NB4 (cell line): Measurements from ENCODE around the gene C2CD4D.

Experiments
- DNase-seq: peaks from one replicate; pipeline ENCODE4 v3.0.0; 2010; ENCODE audit warnings: low read depth
- H3K4me3 ChIP-seq: one replicate; pipeline ENCODE4 v1.5.1; 2011; ENCODE audit warnings: mild to moderate bottlenecking, low read depth, low read length, moderate library complexity
- MYC ChIP-seq: IDR thresholded peaks from 2 replicates; pipeline ENCODE4 v1.6.1; 2011; ENCODE audit warnings: low read depth, low read length
- POLR2A ChIP-seq: IDR thresholded peaks from 2 replicates; pipeline ENCODE4 v1.6.1; 2011; ENCODE audit warnings: mild to moderate bottlenecking; ENCODE audit not compliant: insufficient read length; ENCODE audit errors: extremely low read depth
- TF ChIP-seq, protein P1 (sequence below): IDR thresholded peaks from one replicate; pipeline ENCODE4 v1.5.1; 2012; ENCODE audit warnings: low read depth, low read length
- TF ChIP-seq, protein P2 (sequence below): IDR thresholded peaks from 2 replicates; pipeline ENCODE4 v1.6.1; 2011; ENCODE audit warnings: low read depth, low read length

The C2CD4D gene

DNA sequence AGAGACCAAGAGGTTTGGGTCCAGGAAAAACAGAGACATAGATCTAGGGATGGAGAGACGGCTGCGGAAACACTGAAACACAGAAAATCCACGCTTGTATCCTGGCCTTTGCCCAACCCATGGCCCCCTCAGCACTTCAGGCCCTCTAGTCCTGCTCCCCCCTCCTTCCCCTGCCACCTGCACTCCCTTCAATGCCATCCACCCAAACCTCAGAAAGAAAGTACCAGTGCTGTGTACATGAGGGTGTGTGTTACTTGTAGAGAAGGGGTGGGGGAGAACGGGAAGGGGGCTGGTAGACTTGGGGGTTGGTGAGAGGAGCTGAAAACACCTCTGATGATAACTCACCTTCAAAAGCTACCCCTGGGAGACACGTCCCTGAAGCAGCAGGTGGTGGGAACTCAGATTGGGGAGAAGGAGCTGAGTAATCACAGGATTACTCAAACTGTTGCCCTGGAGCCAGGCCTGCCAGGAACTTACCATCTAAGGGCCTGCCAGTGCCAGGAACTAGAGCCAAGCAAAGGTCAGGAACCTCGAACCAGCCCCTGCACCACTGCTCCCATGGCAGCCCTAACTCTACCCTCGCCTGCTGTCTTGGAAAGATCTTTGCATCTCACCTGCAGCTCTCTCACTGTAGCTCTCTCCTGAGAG is 19.5 kb downstream of the C2CD4D start:
- H3K4me3 ChIP-seq: no peak overlapping the region
- TF ChIP-seq POLR2A: no peak
- TF ChIP-seq, protein P1, sequence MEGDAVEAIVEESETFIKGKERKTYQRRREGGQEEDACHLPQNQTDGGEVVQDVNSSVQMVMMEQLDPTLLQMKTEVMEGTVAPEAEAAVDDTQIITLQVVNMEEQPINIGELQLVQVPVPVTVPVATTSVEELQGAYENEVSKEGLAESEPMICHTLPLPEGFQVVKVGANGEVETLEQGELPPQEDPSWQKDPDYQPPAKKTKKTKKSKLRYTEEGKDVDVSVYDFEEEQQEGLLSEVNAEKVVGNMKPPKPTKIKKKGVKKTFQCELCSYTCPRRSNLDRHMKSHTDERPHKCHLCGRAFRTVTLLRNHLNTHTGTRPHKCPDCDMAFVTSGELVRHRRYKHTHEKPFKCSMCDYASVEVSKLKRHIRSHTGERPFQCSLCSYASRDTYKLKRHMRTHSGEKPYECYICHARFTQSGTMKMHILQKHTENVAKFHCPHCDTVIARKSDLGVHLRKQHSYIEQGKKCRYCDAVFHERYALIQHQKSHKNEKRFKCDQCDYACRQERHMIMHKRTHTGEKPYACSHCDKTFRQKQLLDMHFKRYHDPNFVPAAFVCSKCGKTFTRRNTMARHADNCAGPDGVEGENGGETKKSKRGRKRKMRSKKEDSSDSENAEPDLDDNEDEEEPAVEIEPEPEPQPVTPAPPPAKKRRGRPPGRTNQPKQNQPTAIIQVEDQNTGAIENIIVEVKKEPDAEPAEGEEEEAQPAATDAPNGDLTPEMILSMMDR: no peak
- no peak for TF ChIP-seq MYC
- TF ChIP-seq, protein P2, sequence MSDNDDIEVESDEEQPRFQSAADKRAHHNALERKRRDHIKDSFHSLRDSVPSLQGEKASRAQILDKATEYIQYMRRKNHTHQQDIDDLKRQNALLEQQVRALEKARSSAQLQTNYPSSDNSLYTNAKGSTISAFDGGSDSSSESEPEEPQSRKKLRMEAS: no peak
- no peak for DNase-seq

DNA sequence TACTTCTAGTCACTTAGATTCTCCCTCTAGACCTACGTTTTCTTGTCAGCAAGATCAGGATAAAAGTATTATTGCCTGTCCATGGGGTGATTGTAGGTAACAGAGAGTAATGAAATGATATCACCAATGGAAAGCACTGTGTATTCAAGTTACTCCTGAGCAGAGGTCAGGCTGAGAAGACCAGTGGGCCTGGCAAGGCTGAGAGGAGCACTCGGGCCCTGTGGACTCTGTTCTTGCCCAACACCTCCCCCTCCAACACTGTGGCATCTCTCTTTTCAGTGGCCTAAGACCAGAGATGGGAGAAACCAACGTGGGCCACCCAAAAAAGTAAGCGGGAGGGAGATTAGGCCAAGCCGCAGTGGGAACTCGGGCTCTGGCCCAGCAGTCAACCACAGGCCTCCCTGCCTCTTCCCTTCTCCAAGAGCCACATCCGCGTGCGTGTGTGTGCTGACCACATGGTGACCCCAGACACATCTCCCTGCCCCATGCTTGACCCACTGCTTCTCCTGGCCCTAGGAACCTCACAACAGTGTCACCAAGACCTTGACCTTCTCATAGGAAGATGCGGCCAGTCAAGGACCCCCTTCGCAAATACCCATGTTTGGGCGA is 20.3 kb downstream of the C2CD4D start:
- H3K4me3 ChIP-seq: no peak overlapping the region
- DNase-seq: no peak

DNA sequence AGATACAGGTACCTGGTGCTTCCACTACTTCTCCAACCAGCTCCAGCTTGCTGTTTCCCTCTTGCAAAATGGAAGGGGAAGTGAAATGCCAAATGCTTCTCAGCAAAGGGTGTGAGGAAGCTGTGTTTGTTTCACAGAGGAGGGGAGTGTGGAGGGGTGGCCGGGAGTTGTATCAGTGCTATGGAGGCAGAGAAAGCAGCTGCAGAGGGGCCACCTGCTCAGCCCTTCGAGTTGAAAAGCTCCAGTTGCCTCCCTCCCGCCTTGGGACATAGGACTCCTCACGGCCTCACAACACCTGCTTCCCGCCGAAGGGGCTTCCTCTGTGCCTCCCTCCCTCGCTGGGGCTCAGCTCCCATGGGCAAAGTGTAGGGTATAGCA is 22.3 kb downstream of the C2CD4D start:
- H3K4me3 ChIP-seq: no peak overlapping the region
- DNase-seq: peak; percentile 36
- TF ChIP-seq, protein P1: no peak
- TF ChIP-seq POLR2A (no peak), MYC (no peak)
- TF ChIP-seq, protein P2: no peak

More for the DNA sequence above, 20.3 kb downstream of the C2CD4D start:
- TF ChIP-seq, protein P2: no peak
- TF ChIP-seq MYC (no peak), POLR2A (no peak)
- TF ChIP-seq, protein P1: no peak

DNA sequence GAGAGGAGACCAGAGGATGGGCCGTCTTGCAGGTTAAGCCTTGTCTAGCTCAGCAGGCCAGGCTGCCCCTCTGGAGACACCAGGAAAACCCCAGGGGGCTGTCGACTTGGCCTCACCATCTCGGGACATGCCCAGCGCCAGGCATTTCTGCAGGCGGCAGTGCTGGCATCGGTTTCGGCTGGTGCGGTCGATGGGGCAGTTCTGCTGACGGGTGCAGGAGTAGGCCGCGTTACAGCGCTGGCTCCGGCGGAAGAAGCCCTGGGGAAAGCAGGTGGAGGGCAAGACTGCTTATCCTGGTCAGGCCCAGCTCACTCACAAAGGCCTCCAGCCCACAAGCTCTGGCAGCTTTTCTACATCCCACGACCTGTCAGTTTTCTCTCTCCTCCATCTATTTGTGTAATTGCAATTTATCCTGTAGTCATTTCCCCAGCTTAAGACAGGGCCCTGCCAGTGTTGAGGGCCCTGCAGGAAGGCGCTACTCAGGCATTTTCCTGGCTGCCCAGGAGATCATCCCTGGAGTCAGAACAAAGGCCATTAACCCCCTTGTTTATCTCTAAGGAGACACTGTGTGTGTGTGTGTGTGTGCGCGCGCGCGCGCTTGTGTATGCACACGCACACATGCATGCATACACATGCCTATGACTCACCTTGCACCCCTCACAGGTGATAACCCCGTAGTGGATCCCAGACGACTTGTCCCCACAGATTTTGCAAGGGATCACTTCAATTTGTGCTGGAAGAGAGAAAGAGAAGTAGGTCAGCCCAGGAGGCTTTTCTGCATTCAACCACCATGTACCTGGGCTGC is 22.9 kb downstream of the C2CD4D start:
- TF ChIP-seq, protein P2: no peak
- TF ChIP-seq, protein P1: no peak
- no peak for TF ChIP-seq MYC
- TF ChIP-seq POLR2A: no peak
- H3K4me3 ChIP-seq: no peak overlapping the region
- DNase-seq: no peak

DNA sequence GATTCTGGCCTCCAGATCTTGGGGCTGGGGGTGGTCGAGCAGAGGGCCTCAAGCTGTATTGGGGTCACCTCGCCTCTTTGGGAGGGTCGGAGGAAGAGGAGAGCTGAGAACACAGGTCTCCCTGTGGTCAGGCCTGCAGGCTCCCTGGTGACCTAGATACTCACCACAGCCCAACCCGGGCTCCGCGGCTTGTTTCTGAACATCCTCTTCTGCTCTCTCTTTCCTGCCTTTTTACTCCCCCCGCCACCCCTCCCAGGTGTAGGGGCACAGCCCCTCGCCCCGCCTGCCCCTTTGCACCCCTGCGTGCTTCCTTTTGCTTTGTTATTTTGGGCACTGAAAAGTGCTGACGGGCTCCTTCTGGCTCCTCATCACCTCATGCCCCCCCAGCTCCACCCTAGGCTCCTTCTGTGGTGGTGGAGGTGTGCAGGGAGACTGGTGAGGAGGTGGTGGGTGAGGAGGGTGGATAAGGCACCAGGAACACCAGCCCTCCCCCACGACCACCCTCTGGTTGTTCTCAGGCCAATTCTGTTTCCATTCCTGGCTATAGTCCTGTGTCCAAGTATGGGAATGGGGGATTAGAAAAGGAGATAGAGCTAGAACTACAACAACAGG is 23.8 kb downstream of the C2CD4D start:
- DNase-seq: no peak
- TF ChIP-seq MYC (no peak), POLR2A (no peak)
- TF ChIP-seq, protein P2: no peak
- TF ChIP-seq, protein P1: no peak
- H3K4me3 ChIP-seq: no peak overlapping the region
